Loucy (cell line): ENCODE data around the gene NCOA7.

ENCODE experiments used
- H2AFZ ChIP-seq: fragments of 200-600 bp; sonication (generic); 2 replicates; pipeline ENCODE4 v1.6.0; 2016; ENCODE audit warnings: antibody characterized with exemption, mild to moderate bottlenecking, low read length, moderate library complexity
- H3F3A ChIP-seq: fragments of 200-600 bp; 2 replicates; pipeline ENCODE4 v1.6.0; 2016; ENCODE audit warnings: antibody characterized with exemption, low read depth, mild to moderate bottlenecking
- H3K27me3 ChIP-seq: fragments of 200-600 bp; sonication (generic); 2 replicates; pipeline ENCODE4 v1.6.1; 2014; ENCODE audit warnings: low read length, mild to moderate bottlenecking; ENCODE audit not compliant: insufficient read depth, poor library complexity, severe bottlenecking
- H3K36me3 ChIP-seq: fragments of 200-600 bp; sonication (generic); 2 replicates; pipeline ENCODE4 v1.6.1; 2016; ENCODE audit warnings: low read length; ENCODE audit not compliant: insufficient read depth
- H3K4me1 ChIP-seq: fragments of 200-600 bp; sonication (generic); 2 replicates; pipeline ENCODE4 v1.5.1; 2014; ENCODE audit warnings: low read length, mild to moderate bottlenecking; ENCODE audit not compliant: insufficient read depth, poor library complexity, severe bottlenecking
- H3K4me2 ChIP-seq: fragments of 200-600 bp; sonication (generic); 2 replicates; pipeline ENCODE4 v1.6.0; 2014; ENCODE audit warnings: antibody characterized with exemption, low read length, low read depth, mild to moderate bottlenecking; ENCODE audit not compliant: poor library complexity, severe bottlenecking
- H3K4me3 ChIP-seq: fragments of 200-600 bp; sonication (generic); 2 replicates; pipeline ENCODE4 v1.5.1; 2014; ENCODE audit warnings: low read length, mild to moderate bottlenecking, mixed read lengths; ENCODE audit not compliant: poor library complexity, severe bottlenecking
- H3K79me2 ChIP-seq: fragments of 200-600 bp; sonication (generic); 2 replicates; pipeline ENCODE4 v1.6.1; 2014; ENCODE audit warnings: low read length; ENCODE audit not compliant: insufficient read depth
- H3K9ac ChIP-seq: fragments of 200-600 bp; sonication (generic); 2 replicates; pipeline ENCODE4 v1.6.0; 2014; ENCODE audit warnings: mild to moderate bottlenecking, low read depth, low read length, moderate library complexity; ENCODE audit not compliant: poor library complexity, severe bottlenecking
- H3K9me2 ChIP-seq: fragments of 200-600 bp; sonication (generic); replicated peaks from 2 replicates; pipeline ENCODE4 v1.6.1; 2016; ENCODE audit warnings: low read depth, low read length, mixed read lengths
- H3K9me3 ChIP-seq: fragments of 200-600 bp; sonication (generic); 2 replicates; pipeline ENCODE4 v1.6.1; 2014; ENCODE audit warnings: mild to moderate bottlenecking, antibody characterized with exemption, low read length, low read depth; ENCODE audit not compliant: insufficient read depth
- H4K20me1 ChIP-seq: fragments of 200-600 bp; sonication (generic); 2 replicates; pipeline ENCODE4 v1.6.0; 2014; ENCODE audit warnings: antibody characterized with exemption, low read length, mild to moderate bottlenecking; ENCODE audit not compliant: insufficient read depth, poor library complexity, severe bottlenecking
- CTCF ChIP-seq: fragments of 200-600 bp; sonication (generic); conservative IDR thresholded peaks from 2 replicates; pipeline ENCODE4 v1.5.1; 2014; ENCODE audit warnings: mild to moderate bottlenecking, antibody characterized with exemption, low read length
- EZH2phosphoT487 ChIP-seq: fragments of 200-600 bp; IDR thresholded peaks from 2 replicates; pipeline ENCODE4 v1.6.1; 2018; ENCODE audit warnings: antibody characterized with exemption, mild to moderate bottlenecking, moderate library complexity, borderline replicate concordance

The NCOA7 gene

GRCh38 chr6:125750692-125751333, 39.9 kb upstream of the NCOA7 start:
- no peaks in the 10 kb centered on the region for H4K20me1 ChIP-seq
- no peaks in the 10 kb centered on the region for H3K79me2 ChIP-seq
- H3K9ac ChIP-seq, result no peak overlapping the region
- TF ChIP-seq EZH2phosphoT487, result no peak
- no peak for TF ChIP-seq CTCF
- peak overlapping the region; percentile 22 for H3K4me2 ChIP-seq
- no peak overlapping the region for H3K4me3 ChIP-seq
- no peaks in the 10 kb centered on the region for H3K4me1 ChIP-seq
- H3K36me3 ChIP-seq, result no peaks in the 10 kb centered on the region
- H3K27me3 ChIP-seq, result peaks cover 4% of the 10 kb centered on the region
- H3K9me2 ChIP-seq, result no peaks in the 10 kb centered on the region
- H3F3A ChIP-seq, result no peaks in the 10 kb centered on the region
- H3K9me3 ChIP-seq, result no peaks in the 10 kb centered on the region
- H2AFZ ChIP-seq, result no peak overlapping the region

- no peak for TF ChIP-seq CTCF
- no peak for TF ChIP-seq EZH2phosphoT487
- Histone ChIP-seq H3K9me3 (no peaks in the 10 kb centered on the region), H3K4me1 (no peaks in the 10 kb centered on the region), H2AFZ (no peak overlapping the region), H3K9me2 (no peaks in the 10 kb centered on the region), H3K9ac (no peak overlapping the region), H3F3A (no peaks in the 10 kb centered on the region), H3K4me3 (no peak overlapping the region), H3K79me2 (no peaks in the 10 kb centered on the region), H3K4me2 (no peak overlapping the region), H3K36me3 (no peaks in the 10 kb centered on the region), H3K27me3 (peaks cover 4% of the 10 kb centered on the region), H4K20me1 (no peaks in the 10 kb centered on the region)
Observed at GRCh38 chr6:125751334-125751916, 39.3 kb upstream of the NCOA7 start.

- Histone ChIP-seq H3K27me3 (peaks cover 4% of the 10 kb centered on the region), H3F3A (no peaks in the 10 kb centered on the region), H3K36me3 (no peaks in the 10 kb centered on the region), H3K9me3 (no peaks in the 10 kb centered on the region), H3K9ac (no peak overlapping the region), H3K4me2 (peak overlapping the region; percentile 23), H3K79me2 (no peaks in the 10 kb centered on the region), H3K9me2 (no peaks in the 10 kb centered on the region), H3K4me1 (no peaks in the 10 kb centered on the region), H3K4me3 (no peak overlapping the region), H2AFZ (no peak overlapping the region), H4K20me1 (no peaks in the 10 kb centered on the region)
- TF ChIP-seq EZH2phosphoT487 (no peak), CTCF (no peak)
Observed at GRCh38 chr6:125752773-125753172, 38.0 kb upstream of the NCOA7 start.
